ENCODE measurements around the gene LRRC8C.

The LRRC8C gene

GRCh38 chr1:89721351-89721750 is 88.4 kb downstream of the LRRC8C start:
- no peaks in the 10 kb centered on the region for H3K36me3 ChIP-seq (ENCODE audit: low read length)
- no peak overlapping the region for H3K4me2 ChIP-seq (ENCODE audit: low read depth, low read length, poor library complexity, severe bottlenecking)
- H4K20me1 ChIP-seq (ENCODE audit: low read depth, low read length) = no peaks in the 10 kb centered on the region
- no peak overlapping the region for H3K9ac ChIP-seq (ENCODE audit: low read length)
- H3K79me2 ChIP-seq (ENCODE audit: insufficient read depth, low read length) = no peaks in the 10 kb centered on the region
- no peak overlapping the region for H3K4me3 ChIP-seq (ENCODE audit: insufficient read depth, low read length, poor library complexity, severe bottlenecking)
- no peak overlapping the region for H3K27ac ChIP-seq (ENCODE audit: low read depth, low read length)
- TF ChIP-seq CTCF (IDR thresholded peaks at IDR 0.05; ENCODE audit: insufficient read depth, low read length, poor library complexity, severe bottlenecking) = no peak
- TF ChIP-seq EZH2phosphoT487 (conservative IDR thresholded peaks at IDR 0.05; ENCODE audit: low read length) = no peak
- H3F3A ChIP-seq (ENCODE audit: insufficient read depth) = no peaks in the 10 kb centered on the region
- H3K9me2 ChIP-seq (replicated peaks; ENCODE audit: insufficient read depth, low read length) = no peaks in the 10 kb centered on the region
- H2AFZ ChIP-seq (ENCODE audit: low read depth, low read length, severe bottlenecking) = no peak overlapping the region
- no peaks in the 10 kb centered on the region for H3K9me3 ChIP-seq (ENCODE audit: insufficient read depth, low read length)
- no peaks in the 10 kb centered on the region for H3K27me3 ChIP-seq (ENCODE audit: low read length)

GRCh38 chr1:89723144-89723543 is 90.2 kb downstream of the LRRC8C start:
- no peak overlapping the region for H3K27ac ChIP-seq (ENCODE audit: low read depth, low read length)
- H3K4me3 ChIP-seq (ENCODE audit: insufficient read depth, low read length, poor library complexity, severe bottlenecking) = no peak overlapping the region
- no peaks in the 10 kb centered on the region for H3K79me2 ChIP-seq (ENCODE audit: insufficient read depth, low read length)
- no peaks in the 10 kb centered on the region for H3K36me3 ChIP-seq (ENCODE audit: low read length)
- no peaks in the 10 kb centered on the region for H3K9me2 ChIP-seq (replicated peaks; ENCODE audit: insufficient read depth, low read length)
- no peaks in the 10 kb centered on the region for H3K27me3 ChIP-seq (ENCODE audit: low read length)
- H3K4me2 ChIP-seq (ENCODE audit: low read depth, low read length, poor library complexity, severe bottlenecking) = no peak overlapping the region
- H4K20me1 ChIP-seq (ENCODE audit: low read depth, low read length) = no peaks in the 10 kb centered on the region
- no peaks in the 10 kb centered on the region for H3F3A ChIP-seq (ENCODE audit: insufficient read depth)
- H2AFZ ChIP-seq (ENCODE audit: low read depth, low read length, severe bottlenecking) = no peak overlapping the region
- no peak overlapping the region for H3K9ac ChIP-seq (ENCODE audit: low read length)
- no peaks in the 10 kb centered on the region for H3K9me3 ChIP-seq (ENCODE audit: insufficient read depth, low read length)
- TF ChIP-seq CTCF (IDR thresholded peaks at IDR 0.05; ENCODE audit: insufficient read depth, low read length, poor library complexity, severe bottlenecking) = no peak
- TF ChIP-seq EZH2phosphoT487 (conservative IDR thresholded peaks at IDR 0.05; ENCODE audit: low read length) = no peak

- Histone ChIP-seq H3K9me3 (ENCODE audit: insufficient read depth, low read length) (no peaks in the 10 kb centered on the region), H3K4me3 (ENCODE audit: insufficient read depth, low read length, poor library complexity, severe bottlenecking) (no peak overlapping the region), H3K27ac (ENCODE audit: low read depth, low read length) (no peak overlapping the region), H3K27me3 (ENCODE audit: low read length) (no peaks in the 10 kb centered on the region), H2AFZ (ENCODE audit: low read depth, low read length, severe bottlenecking) (no peak overlapping the region), H3K9ac (ENCODE audit: low read length) (no peak overlapping the region), H3K9me2 (replicated peaks; ENCODE audit: insufficient read depth, low read length) (no peaks in the 10 kb centered on the region), H3K79me2 (ENCODE audit: insufficient read depth, low read length) (no peaks in the 10 kb centered on the region), H3F3A (ENCODE audit: insufficient read depth) (no peaks in the 10 kb centered on the region), H4K20me1 (ENCODE audit: low read depth, low read length) (no peaks in the 10 kb centered on the region), H3K36me3 (ENCODE audit: low read length) (no peaks in the 10 kb centered on the region), H3K4me2 (ENCODE audit: low read depth, low read length, poor library complexity, severe bottlenecking) (no peak overlapping the region)
- TF ChIP-seq CTCF (IDR thresholded peaks at IDR 0.05; ENCODE audit: insufficient read depth, low read length, poor library complexity, severe bottlenecking) (no peak), EZH2phosphoT487 (conservative IDR thresholded peaks at IDR 0.05; ENCODE audit: low read length) (no peak)
Measured at GRCh38 chr1:89723863-89724262, 90.9 kb downstream of the LRRC8C start.
